Measurements from ENCODE around the gene TCEA2.

Gene TCEA2

DNA sequence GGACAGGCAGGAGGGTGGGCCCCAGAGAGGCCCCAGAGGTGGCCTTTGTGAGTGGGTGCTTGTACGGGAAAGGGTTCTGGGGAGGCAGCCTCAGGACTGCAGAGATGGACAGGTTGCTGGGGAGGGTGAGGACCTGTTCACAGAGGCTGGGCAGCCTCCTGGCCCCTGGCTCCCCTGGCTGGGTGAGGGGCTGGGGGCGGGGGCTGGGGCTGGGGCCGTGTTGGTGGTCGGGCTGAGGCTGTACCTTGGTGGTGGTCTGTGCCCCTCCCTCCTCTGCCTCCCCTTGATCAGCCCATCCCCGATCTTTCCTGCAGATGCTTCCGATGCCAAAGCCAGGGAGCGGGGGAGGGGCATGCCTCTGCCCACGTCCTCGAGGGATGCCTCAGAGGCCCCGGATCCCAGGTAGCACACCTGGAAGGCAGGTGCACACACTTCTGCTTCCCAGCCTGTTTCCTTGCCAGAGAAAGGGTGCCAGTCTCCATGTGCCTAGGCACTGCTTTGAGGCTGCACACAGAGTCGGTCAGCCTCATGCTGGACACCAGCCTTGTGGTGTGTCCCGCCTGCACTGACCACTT lies 4.8 kb downstream of the TCEA2 start:
- DNase-seq, result no peak

GRCh38 chr20:64068386-64069208 lies 5.6 kb downstream of the TCEA2 start:
- no peak for DNase-seq

- DNase-seq, result no peak
Observed at GRCh38 chr20:64069209-64069613, 6.2 kb downstream of the TCEA2 start.

DNA sequence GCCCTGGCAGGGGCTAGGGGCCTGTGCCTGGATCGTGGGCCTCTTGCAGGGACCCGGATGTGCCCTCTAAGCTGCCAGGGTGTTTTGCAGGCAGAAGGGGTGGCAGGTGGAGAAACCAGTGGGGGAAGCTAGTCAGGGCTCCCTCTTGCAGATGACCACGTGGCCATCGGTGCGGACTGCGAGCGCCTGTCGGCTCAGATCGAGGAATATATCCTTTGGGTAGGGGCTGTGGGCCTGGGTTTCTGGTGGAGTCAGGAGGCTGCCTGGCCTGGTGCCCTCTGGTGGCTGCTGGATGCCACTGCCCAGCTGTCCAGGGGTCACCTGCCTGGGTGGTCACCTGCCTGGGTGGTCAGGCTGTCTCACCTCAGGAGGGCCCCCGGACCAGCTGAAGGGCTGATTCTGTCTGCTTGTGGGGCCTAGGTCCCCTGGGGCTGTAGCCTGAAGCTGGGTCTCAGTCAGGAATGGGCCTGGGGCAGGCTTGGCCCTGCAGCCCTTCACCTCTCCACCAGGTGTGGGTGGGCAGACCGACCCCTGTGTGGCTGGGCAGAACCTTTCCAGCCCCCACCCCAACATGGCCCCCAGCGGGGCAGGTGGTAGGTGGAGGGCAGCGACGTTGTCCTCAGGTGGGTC lies 6.7 kb downstream of the TCEA2 start:
- no peak for DNase-seq

DNA sequence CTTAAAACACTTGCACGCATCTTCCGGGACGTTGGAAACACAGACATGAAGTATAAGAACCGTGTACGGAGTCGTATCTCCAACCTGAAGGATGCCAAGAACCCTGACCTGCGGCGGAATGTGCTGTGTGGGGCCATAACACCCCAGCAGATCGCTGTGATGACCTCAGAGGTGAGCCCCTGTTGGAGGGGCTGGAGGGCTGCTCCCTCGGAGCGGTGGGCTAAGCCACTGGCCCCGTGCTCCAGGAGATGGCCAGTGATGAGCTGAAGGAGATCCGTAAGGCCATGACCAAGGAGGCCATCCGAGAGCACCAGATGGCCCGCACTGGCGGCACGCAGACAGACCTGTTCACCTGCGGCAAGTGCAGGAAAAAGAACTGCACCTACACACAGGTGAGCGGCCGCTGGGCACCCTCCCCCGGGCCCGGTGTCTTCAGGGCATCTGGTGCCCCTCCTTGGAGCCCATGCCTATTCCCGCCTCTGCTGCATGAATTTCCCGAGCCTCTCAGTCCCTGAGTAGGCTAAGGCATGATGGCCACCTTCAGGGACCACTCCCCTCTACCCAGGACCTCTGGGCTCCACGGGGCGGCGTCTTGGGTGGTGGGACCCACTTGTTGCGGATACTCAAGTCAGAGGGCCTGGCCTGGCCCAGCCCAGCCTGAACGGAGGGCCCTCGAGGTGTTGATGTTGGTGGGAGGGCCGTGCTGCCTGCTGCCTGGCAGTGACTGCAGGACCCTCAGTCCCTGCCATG lies 7.4 kb downstream of the TCEA2 start:
- DNase-seq, result no peak

DNA sequence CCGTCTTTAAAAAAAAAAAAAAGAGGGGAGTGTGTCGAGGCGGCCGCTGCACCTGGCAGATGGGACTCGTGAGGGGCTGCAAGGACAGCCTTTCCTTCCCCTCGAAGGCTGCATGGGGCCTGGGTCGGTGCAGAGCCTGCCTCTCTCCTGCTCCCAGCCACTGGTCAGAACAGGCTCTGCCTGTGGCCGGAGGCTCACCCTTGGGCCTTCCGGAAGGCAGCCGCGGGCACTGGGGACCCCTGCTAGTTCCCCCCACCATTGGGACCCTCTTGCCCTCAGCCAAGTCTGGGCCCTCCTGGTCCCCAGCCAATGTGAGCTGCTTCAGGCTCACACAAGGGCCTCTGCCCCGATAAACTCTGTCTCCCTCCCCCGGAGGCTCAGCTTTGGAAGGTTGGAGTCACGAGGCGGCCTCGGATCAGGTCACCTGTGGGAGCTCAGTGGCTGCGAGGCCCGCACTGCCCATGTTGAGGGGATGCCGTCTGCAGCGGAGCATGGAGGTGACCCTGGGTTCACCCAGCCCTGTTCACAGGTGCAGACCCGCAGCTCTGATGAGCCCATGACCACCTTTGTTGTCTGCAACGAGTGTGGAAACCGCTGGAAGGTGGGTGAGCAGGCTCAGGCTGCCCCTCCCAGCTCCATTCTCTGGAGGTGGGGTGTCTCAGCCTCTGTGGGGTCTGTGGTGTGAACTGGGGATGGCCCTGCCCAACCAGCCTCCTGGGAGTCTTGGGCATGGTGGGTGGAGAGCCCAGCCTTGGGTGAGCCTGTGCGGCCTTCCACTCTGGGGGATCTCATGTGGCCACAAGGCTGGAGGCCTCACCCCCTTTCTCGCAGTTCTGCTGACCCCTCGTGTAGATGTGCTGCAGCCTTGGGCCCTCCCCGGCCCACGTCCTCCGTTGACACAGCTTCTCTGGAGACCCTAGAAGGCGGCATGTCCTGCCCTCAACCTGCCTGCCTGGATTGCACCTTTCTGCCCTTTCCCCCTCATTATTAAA lies 8.6 kb downstream of the TCEA2 start:
- DNase-seq, result no peak

DNA sequence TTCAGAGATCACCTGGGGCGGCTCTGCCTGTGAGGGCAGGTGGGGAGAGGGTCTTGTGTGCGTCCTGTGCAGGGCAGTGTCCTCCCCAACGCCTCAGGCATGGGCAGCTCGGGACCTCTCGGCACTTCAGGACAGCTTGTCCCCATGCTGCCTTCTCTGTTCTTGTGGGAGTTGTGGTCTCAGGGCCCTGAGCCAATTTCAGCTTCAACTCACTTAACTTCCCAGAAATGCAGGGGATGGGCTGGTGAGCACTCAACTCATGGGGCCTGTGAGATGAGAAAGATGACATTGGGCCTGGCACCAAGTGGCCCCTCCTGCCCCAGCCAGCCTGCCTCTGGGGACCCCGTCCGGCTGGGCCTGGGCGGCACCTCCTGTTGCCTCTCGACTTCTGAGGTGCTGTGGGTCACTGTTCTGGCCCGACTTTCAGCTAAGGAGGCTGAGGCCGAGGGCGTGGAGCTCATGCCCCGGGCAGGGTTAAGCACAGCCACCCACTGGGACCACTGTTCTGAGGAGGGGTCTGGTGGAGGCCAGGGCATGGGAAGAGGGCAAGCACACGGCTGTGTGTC lies 9.6 kb downstream of the TCEA2 start:
- no peak for DNase-seq

DNA sequence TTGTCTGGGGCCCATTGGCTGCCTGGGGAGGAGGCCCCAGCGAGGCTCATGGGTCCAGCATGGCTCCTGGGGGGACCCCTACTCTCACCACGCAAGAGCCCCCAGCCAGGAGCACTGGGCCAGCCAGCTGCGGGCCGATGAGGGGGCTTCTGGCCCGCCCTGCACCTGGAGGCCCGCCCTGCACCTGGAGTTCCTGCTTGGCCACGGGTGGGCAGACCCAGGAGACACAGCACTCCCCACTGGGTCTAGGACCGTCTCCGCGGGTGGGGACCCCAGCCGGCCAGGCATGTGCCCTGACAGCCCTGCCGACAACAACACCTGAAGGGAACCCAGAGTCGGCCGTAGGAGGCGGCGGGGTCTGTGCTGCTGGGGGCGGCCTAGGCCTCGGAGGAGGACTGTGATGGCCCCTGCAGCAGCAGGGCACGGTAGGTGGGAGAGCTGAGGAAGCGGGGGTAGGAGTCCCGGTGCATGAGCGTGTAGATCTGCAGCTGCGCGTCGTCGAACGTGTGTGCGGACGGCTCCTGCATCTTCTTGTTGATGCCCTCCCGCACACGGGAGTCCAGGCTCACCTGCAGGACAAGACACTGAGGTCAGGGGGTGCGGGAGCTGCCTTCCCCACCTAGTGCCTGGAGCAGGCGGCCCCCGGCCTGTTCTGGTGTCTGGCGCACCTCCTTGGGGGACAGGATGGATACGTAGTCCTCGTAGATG lies 10.6 kb downstream of the TCEA2 start:
- DNase-seq, result no peak

DNA sequence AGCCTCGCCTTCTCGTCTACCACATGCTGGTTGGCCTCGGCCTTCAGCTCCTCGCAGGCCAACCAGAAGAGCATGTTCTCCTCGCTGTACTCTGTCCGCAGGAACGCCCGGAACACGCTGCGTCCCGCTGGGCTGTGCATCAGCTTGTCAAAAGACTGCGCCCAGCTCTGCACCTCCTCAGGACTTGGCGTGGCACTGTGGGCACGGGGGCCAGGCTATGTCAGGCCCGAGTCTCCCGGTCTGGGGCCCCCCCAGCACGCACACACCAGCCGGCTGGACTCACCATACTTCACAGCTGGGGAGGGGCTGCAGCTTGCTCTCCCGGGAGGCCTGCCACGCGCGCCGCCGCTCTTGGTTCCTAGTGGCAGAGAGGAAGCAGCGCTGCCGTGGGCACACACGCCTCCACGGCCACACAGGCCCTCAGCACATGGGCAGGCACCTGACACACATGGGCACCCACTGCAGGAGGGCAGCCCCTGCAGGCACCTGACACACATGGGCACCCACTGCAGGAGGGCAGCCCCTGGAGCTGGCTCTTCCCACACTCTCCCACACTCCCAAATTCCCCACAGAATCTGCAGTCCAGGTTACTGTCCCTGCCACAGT lies 11.3 kb downstream of the TCEA2 start:
- no peak for DNase-seq

DNA sequence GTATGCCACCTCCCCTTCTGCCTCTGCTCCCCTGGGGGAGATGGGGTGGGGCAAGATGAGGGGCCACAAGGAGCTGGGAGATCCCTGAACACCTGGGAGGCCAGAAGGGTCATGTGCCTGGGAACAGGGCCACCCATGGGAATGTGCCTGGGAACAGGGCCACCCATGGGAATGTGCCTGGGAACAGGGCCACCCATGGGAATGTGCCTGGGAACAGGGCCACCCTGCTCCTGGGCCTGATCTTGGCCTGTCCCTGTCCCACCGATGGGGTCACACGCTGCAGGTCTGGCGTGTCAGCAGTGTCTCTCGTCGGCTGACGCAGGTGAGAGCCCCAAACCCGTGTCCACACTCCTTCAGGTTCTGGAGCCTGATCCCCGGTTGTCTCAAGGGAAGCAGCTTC lies 12.0 kb downstream of the TCEA2 start:
- DNase-seq, result no peak

- DNase-seq, result no peak
Observed at GRCh38 chr20:64075556-64075955, 12.6 kb downstream of the TCEA2 start.

DNA sequence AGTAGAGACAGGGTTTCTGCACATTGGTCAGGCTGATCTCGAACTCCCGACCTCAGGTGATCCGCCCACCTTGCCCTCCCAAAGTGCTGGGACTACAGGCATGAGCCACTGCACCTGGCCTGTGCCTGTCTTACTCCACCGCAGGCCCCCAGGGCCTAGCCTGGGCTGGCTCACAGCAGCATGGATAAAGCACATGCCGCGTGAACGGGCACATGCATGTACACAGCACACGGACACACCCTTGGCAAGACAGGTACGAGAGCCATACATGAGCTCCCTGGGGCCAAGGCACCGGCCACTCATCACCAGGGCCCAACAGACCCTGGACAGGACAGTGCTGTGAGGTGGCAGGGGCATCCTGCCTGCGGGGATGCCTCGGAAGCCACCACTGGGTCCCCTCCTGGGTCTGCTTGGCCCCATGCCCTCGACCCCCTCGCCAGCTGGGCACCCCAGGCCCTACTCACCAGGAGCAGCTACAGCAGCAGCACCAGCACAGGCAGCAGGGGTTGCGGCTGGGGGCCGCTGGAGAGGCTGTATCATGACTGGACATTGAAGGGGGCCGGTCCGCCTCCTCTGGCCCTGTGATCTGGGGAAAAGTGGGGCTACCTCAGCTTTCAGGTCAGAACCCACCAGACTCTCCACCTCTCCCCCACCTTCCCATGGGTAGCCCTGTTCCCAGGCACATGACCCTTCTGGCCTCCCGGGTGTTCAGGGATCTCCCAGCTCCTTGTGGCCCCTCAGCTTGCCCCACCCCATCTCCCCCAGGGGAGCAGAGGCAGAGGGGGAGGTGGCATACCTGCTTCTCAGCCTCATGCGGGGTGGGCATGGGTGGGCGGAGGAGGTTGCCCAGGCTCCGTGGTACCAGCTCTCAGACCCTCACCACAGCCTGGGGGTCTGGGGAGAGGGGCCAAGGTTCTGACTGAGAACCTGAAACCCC lies 13.3 kb downstream of the TCEA2 start:
- no peak for DNase-seq

- no peak for DNase-seq
Observed at GRCh38 chr20:64077094-64077493, 14.1 kb downstream of the TCEA2 start.

DNA sequence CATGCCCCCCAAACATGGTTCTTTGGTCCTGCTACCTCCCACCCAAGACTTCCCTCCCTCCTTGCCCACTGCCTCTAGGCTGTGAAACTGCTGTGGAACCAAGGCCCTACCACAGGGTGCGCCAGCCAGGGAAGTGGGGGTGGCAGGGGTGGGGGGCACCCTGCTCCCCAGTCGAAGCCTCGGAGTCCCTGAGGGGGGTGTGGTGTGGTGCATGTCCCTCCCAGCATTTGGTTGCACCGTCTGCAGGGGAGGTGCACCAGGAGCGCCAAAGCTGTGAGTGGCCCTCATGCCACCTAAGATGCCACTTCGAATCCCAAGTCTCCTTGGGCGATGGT lies 14.5 kb downstream of the TCEA2 start:
- no peak for DNase-seq

GRCh38 chr20:64077876-64078551 lies 15.0 kb downstream of the TCEA2 start:
- no peak for DNase-seq

DNA sequence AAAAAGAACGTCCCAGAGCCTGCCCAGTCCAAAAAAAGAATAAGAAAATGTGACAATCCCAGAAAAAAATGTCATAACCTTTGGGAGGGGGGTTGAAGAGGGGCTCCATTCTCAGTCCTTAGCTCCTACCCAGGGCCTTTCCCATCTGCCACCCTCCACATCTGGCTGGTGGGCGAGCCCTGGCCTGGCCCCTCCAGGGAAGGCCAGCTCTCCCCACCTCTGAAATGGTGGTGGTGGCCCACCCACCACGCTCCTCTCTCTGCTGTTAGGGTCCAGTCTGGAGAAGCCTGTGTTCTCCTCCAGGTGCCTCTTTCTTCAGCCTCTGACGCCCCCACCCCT lies 15.9 kb downstream of the TCEA2 start:
- no peak for DNase-seq

DNA sequence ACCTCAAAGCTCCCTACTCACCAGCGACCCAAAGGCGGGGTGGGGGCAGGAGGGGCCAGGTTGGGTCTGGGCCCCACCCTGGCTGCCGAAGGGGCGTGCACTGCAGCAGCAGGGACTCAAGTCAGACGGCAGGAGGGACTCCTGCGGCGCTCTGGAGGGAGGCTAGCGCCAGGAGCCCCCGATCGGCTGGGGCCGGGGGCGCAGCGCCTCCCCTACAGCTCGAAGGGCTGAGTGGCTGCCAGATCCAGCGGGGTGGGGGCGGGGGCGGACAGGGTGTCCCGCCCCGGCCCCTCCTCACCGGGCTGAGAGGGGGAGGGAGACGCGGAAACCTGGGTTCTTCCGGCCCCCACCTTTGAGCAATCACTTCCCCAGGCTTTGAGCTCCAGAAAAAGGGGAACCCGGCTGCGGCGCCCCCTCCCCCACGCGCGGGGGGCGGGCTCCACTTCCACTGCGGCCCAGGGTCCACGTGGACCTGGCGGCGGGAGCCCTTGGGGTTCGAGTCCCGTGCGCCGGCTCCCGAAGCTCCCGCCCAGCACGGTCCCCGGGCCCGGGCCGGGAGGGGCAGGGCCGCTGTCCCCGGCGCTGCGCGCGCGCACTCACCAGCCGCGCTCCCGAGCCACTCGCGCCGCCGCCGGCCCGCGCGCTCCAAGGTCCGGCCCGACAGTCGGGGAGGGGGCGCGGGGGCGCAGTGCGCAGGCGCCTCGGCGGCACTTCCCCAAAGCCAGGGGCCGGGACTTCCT lies 16.4 kb downstream of the TCEA2 start, which contains the start of gene RGS19:
Gene RGS19, minus strand, starts transcription at position 246 of the 740 bp plus-strand sequence. CDS start 2,632 bp downstream, outside the sequence.
- no peak for DNase-seq

All from NCI-H1436 treated with DMSO at 0.1 percent for 48 hours (cell line).